SK-N-SH treated with all-trans-retinoic acid at 6 μM for 48 hours (cell line): ENCODE data around the gene SDK2.
"Not testable (repeated sequence)": the region's sequence is repeated elsewhere in the genome, so short reads cannot be mapped to it uniquely, and the experiment has no call there.

Experiments
- ATAC-seq: fragments of 200-7000 bp; cut with Tn5 transposase; 3 replicates; pipeline ENCODE4 v1.9.1; 2020; ENCODE audit warnings: mild to moderate bottlenecking, moderate library complexity
- ARNTL ChIP-seq: fragments of 450-650 bp; formaldehyde crosslinking; IDR thresholded peaks from 2 replicates; pipeline ENCODE4 v1.5.0; 2020; ENCODE audit warnings: low read depth, mild to moderate bottlenecking, moderate library complexity, borderline replicate concordance
- CSDC2 ChIP-seq: fragments of 250-450 bp; sonication (Bioruptor Pico); IDR thresholded peaks from 2 replicates; pipeline ENCODE4 v1.5.0; 2020; ENCODE audit warnings: mild to moderate bottlenecking, moderate library complexity
- GLIS3 ChIP-seq: fragments of 250-450 bp; sonication (Bioruptor Pico); IDR thresholded peaks from 2 replicates; pipeline ENCODE4 v1.5.0; 2020; ENCODE audit warnings: mild to moderate bottlenecking, moderate library complexity
- ISL1 ChIP-seq: fragments of 250-450 bp; sonication (Bioruptor Pico); IDR thresholded peaks from 2 replicates; pipeline ENCODE4 v2.1.2; 2022; ENCODE audit warnings: mild to moderate bottlenecking, moderate library complexity
- OSR1 ChIP-seq: fragments of 250-450 bp; sonication (Bioruptor Pico); IDR thresholded peaks from 2 replicates; pipeline ENCODE4 v1.8.0; 2022; ENCODE audit warnings: moderate library complexity, mild to moderate bottlenecking, inconsistent platforms
- PPARA ChIP-seq: fragments of 250-450 bp; sonication (Bioruptor Pico); IDR thresholded peaks from 2 replicates; pipeline ENCODE4 v1.5.0; 2020; ENCODE audit warnings: mild to moderate bottlenecking, borderline replicate concordance
- RARB ChIP-seq: fragments of 250-450 bp; sonication (Bioruptor Pico); IDR thresholded peaks from 2 replicates; pipeline ENCODE4 v1.8.0; 2021; ENCODE audit warnings: mild to moderate bottlenecking, moderate library complexity
- SNAI2 ChIP-seq: fragments of 250-450 bp; sonication (Bioruptor Pico); IDR thresholded peaks from 2 replicates; pipeline ENCODE4 v1.5.0; 2020; ENCODE audit warnings: mild to moderate bottlenecking, moderate library complexity
- TCF4 ChIP-seq: fragments of 250-450 bp; sonication (Bioruptor Pico); IDR thresholded peaks from 2 replicates; pipeline ENCODE4 v1.8.0; 2021; ENCODE audit warnings: mild to moderate bottlenecking, moderate library complexity, borderline replicate concordance
- TOX ChIP-seq: fragments of 250-450 bp; sonication (Bioruptor Pico); IDR thresholded peaks from 2 replicates; pipeline ENCODE4 v1.8.0; 2021; ENCODE audit warnings: mild to moderate bottlenecking, moderate library complexity, borderline replicate concordance
- ZC3H10 ChIP-seq: fragments of 250-450 bp; sonication (Bioruptor Pico); IDR thresholded peaks from 2 replicates; pipeline ENCODE4 v1.5.1; 2021; ENCODE audit warnings: mild to moderate bottlenecking, moderate library complexity
- ZFP3 ChIP-seq: fragments of 250-450 bp; sonication (Bioruptor Pico); IDR thresholded peaks from 2 replicates; pipeline ENCODE4 v1.5.0; 2020; ENCODE audit warnings: mild to moderate bottlenecking, moderate library complexity
- ZFP30 ChIP-seq: fragments of 450-650 bp; formaldehyde crosslinking; IDR thresholded peaks from 2 replicates; pipeline ENCODE4 v1.5.0; 2022; ENCODE audit warnings: mild to moderate bottlenecking, moderate library complexity
- ZNF565 ChIP-seq: fragments of 450-650 bp; formaldehyde crosslinking; conservative IDR thresholded peaks from 2 replicates; pipeline ENCODE4 v1.5.0; 2020; ENCODE audit warnings: low read depth, mild to moderate bottlenecking, moderate library complexity
- ZNF70 ChIP-seq: fragments of 450-650 bp; formaldehyde crosslinking; IDR thresholded peaks from 2 replicates; pipeline ENCODE4 v1.5.0; 2020; ENCODE audit warnings: mild to moderate bottlenecking, moderate library complexity
- ZNF8 ChIP-seq: fragments of 450-650 bp; formaldehyde crosslinking; IDR thresholded peaks from 2 replicates; pipeline ENCODE4 v1.5.0; 2020; ENCODE audit warnings: mild to moderate bottlenecking, moderate library complexity
- TF ChIP-seq, protein P1 (sequence below): fragments of 250-450 bp; sonication (Bioruptor Pico); IDR thresholded peaks from 2 replicates; pipeline ENCODE4 v1.8.0; 2021; ENCODE audit warnings: low read depth, mild to moderate bottlenecking, moderate library complexity, borderline replicate concordance
- TF ChIP-seq, protein P2 (sequence below): fragments of 250-450 bp; sonication (Bioruptor Pico); IDR thresholded peaks from 2 replicates; pipeline ENCODE4 v1.5.1; 2020; ENCODE audit warnings: low read depth, mild to moderate bottlenecking, moderate library complexity
- TF ChIP-seq, protein P3 (sequence below): fragments of 250-450 bp; sonication (Bioruptor Pico); IDR thresholded peaks from 2 replicates; pipeline ENCODE4 v1.5.1; 2021; ENCODE audit warnings: mild to moderate bottlenecking, moderate library complexity
- TF ChIP-seq, protein P4 (sequence below): fragments of 250-450 bp; sonication (Bioruptor Pico); IDR thresholded peaks from 2 replicates; pipeline ENCODE4 v1.8.0; 2020; ENCODE audit warnings: mild to moderate bottlenecking, moderate library complexity, borderline replicate concordance

SDK2 gene

DNA sequence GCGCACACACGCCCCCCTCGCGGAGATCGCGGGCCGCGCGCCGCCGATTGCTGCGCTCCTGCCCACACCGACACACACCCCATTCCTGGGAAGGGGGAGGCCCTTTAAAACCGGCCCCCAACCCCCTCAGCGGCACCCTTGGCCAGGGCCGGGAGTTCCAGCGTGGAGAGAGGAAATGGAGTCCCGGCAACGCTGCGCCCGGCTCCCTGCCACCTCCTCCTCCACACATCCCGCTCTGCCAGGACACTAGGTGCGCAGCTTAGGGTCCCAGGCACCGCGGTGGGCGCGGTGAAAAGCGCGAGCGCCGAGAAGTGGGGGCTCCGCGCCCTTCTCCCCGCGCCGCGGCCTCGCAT, 332.8 kb downstream of the SDK2 start:
- peak; percentile 40 for ATAC-seq
- TF ChIP-seq ZFP3, result 0 out of 2 replicates have a peak, but pooled peaks have one; percentile 29
- no peak for TF ChIP-seq PPARA (CRISPR knock-in tag)

DNA sequence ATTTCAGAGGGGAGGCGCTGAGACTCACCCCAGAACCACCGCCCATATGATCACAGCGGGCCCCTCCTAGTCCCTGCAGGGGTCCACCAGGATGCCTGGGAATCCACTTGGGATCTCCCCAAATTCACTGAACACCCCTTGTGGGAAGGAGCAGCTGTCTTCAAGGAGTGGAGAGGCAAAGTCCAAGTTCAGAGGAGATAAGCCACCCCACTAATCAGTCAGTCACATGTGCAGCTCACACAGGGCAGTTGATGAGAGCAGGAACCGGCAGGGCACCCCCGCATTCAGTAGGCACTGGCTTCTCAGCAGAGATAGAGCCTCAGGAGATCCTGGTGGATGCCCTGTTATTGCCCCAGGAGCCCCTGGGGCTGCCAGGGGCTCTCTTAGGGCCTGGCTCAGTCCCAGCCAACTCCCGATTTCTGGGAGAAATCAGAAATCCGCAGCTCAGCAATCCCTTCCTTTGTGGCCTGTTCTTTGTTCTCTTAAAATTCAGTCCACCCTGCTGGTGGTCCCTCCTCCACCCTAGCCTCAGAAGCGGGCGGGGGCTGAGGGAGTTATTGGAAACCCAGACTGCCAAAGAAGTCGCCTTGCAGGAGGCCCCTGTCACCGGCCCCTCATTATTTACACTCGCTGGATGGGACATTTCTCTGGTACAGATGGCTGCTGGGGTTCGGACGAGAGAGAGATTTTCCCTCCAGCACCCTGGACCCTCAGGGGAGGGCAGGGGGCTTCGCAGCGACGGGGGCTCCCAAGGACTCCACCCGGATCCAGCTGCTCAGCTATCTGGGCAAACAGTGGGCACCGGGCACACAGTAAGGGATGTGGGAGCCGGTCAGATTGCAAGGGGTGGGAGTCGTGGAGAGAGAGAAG, 334.3 kb downstream of the SDK2 start:
- no peak for ATAC-seq
- TF ChIP-seq, protein P1, sequence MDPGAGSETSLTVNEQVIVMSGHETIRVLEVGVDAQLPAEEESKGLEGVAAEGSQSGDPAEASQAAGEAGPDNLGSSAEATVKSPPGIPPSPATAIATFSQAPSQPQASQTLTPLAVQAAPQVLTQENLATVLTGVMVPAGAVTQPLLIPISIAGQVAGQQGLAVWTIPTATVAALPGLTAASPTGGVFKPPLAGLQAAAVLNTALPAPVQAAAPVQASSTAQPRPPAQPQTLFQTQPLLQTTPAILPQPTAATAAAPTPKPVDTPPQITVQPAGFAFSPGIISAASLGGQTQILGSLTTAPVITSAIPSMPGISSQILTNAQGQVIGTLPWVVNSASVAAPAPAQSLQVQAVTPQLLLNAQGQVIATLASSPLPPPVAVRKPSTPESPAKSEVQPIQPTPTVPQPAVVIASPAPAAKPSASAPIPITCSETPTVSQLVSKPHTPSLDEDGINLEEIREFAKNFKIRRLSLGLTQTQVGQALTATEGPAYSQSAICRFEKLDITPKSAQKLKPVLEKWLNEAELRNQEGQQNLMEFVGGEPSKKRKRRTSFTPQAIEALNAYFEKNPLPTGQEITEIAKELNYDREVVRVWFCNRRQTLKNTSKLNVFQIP (CRISPR knock-in tag), result no peak
- no peak for TF ChIP-seq ISL1 (CRISPR knock-in tag)
- no peak for TF ChIP-seq ZNF70
- TF ChIP-seq, protein P2, sequence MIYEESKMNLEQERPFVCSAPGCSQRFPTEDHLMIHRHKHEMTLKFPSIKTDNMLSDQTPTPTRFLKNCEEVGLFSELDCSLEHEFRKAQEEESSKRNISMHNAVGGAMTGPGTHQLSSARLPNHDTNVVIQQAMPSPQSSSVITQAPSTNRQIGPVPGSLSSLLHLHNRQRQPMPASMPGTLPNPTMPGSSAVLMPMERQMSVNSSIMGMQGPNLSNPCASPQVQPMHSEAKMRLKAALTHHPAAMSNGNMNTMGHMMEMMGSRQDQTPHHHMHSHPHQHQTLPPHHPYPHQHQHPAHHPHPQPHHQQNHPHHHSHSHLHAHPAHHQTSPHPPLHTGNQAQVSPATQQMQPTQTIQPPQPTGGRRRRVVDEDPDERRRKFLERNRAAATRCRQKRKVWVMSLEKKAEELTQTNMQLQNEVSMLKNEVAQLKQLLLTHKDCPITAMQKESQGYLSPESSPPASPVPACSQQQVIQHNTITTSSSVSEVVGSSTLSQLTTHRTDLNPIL (CRISPR knock-in tag), result no peak
- no peak for TF ChIP-seq ARNTL (CRISPR knock-in tag)
- no peak for TF ChIP-seq OSR1 (CRISPR knock-in tag)
- no peak for TF ChIP-seq ZNF565 (CRISPR knock-in tag)
- TF ChIP-seq, protein P3, sequence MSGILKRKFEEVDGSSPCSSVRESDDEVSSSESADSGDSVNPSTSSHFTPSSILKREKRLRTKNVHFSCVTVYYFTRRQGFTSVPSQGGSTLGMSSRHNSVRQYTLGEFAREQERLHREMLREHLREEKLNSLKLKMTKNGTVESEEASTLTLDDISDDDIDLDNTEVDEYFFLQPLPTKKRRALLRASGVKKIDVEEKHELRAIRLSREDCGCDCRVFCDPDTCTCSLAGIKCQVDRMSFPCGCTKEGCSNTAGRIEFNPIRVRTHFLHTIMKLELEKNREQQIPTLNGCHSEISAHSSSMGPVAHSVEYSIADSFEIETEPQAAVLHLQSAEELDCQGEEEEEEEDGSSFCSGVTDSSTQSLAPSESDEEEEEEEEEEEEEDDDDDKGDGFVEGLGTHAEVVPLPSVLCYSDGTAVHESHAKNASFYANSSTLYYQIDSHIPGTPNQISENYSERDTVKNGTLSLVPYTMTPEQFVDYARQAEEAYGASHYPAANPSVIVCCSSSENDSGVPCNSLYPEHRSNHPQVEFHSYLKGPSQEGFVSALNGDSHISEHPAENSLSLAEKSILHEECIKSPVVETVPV (CRISPR knock-in tag), result no peak
- no peak for TF ChIP-seq ZFP30 (CRISPR knock-in tag)
- no peak for TF ChIP-seq ZFP3
- TF ChIP-seq ZC3H10, result no peak
- TF ChIP-seq SNAI2 (CRISPR knock-in tag), result no peak
- no peak for TF ChIP-seq RARB (CRISPR knock-in tag)
- no peak for TF ChIP-seq GLIS3 (CRISPR knock-in tag)
- TF ChIP-seq, protein P4, sequence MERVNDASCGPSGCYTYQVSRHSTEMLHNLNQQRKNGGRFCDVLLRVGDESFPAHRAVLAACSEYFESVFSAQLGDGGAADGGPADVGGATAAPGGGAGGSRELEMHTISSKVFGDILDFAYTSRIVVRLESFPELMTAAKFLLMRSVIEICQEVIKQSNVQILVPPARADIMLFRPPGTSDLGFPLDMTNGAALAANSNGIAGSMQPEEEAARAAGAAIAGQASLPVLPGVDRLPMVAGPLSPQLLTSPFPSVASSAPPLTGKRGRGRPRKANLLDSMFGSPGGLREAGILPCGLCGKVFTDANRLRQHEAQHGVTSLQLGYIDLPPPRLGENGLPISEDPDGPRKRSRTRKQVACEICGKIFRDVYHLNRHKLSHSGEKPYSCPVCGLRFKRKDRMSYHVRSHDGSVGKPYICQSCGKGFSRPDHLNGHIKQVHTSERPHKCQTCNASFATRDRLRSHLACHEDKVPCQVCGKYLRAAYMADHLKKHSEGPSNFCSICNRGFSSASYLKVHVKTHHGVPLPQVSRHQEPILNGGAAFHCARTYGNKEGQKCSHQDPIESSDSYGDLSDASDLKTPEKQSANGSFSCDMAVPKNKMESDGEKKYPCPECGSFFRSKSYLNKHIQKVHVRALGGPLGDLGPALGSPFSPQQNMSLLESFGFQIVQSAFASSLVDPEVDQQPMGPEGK (CRISPR knock-in tag), result no peak
- no peak for TF ChIP-seq TCF4 (CRISPR knock-in tag)
- TF ChIP-seq CSDC2 (CRISPR knock-in tag), result no peak
- no peak for TF ChIP-seq TOX (CRISPR knock-in tag)

DNA sequence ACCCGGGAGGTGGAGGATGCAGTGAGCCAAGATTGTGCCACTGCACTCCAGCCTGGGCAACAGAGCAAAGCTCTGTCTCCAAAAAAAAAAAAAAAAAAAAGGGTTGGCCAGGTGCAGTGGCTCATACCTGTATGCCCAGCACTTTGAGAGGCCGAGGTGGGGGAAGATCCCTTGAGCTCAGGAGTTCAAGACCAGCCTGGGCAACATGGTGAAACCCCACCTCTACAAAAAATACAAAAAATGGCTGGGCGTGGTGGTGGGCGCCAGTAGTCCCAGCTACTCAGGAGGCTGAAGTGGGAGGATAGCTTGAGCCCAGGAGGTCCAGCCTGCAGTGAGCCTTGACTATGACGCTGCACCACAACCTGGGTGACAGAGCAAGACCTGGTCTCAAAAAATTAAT, 335.3 kb downstream of the SDK2 start:
- ATAC-seq, result not testable (repeated sequence)

DNA sequence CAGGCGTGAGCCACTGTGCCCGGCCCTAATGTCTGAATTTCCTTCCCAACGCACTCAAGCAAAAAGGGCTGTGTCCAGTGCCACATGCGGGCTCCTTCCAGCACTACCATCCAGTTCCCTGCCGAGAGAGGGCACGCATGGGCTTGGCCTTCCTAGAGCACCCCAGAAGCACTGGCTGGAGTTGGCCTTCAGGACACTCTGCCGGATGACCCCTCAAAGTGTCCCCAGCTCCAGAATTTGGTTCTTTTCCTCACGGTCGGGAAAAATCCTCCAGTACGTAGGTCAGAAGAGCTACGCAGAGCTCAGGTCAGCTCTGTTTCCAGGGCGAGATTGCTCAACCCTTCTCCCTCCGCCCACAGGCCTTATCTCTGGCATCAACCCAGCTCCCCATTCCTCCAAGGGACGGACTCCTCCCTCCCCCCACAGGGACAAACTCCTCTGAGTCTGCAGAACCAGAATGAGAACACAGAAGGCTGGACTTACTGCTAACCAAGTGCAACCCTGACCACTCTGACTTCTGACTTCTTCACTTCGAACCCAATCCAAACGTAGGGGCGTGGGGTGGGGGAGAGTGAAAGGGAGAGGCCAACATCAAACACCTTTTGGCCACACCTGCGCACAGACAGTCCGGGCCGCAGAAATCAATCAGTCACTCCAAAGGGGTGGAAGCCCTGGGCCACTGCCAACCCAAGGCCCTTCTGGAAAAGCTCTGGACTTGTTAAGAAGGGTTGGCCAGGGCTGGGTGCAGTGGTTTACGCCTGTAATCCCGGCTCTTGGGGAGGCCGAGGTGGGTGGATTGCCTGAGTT, 336.0 kb downstream of the SDK2 start:
- ATAC-seq, result 0 out of 3 replicates have a peak, but pooled peaks have one; percentile 0
- TF ChIP-seq, protein P3 (CRISPR knock-in tag), result no peak
- TF ChIP-seq ISL1 (CRISPR knock-in tag) (0 out of 2 replicates have a peak, but pooled peaks have one; percentile 51), ARNTL (CRISPR knock-in tag) (no peak), ZC3H10 (no peak), GLIS3 (CRISPR knock-in tag) (no peak), RARB (CRISPR knock-in tag) (no peak), OSR1 (CRISPR knock-in tag) (no peak), ZNF565 (CRISPR knock-in tag) (no peak), TOX (CRISPR knock-in tag) (no peak), ZNF8 (CRISPR knock-in tag) (no peak)
- TF ChIP-seq, protein P4 (CRISPR knock-in tag), result peak; percentile 37; the same call in 1 of the 2 replicates
- TF ChIP-seq, protein P1 (CRISPR knock-in tag), result no peak
